Psoas muscle (tissue), 8 donors: ENCODE measurements around the gene SCAF11. TPM values are rescaled to one million over a fixed set of nuclear protein-coding genes. Genes with fewer than 3 reads are reported as not detected.
A peak's percentile ranks its signal among the peaks of the same experiment; 100 is the strongest.
"Not testable (repeated sequence)": the region's sequence is repeated elsewhere in the genome, so short reads cannot be mapped to it uniquely, and the experiment has no call there.

Experiments
- ATAC-seq, 4 donors: fragments of 200-7000 bp; cut with Tn5 transposase; one replicate each; pipeline ENCODE4 v1.9.1; 2020; ENCODE audit warnings: moderate library complexity in 3 of 4, mild to moderate bottlenecking in 2 of 4
- DNase-seq, 2 donors: peaks; one replicate each; pipeline ENCODE4 v3.0.0-alpha.2; 2020
- H3K27ac ChIP-seq: fragments of 200-600 bp; one replicate; pipeline ENCODE4 v1.8.0; 2022
- H3K27me3 ChIP-seq, 3 donors: fragments of 200-600 bp in 1 of 3; one replicate each; pipeline versions ENCODE4 v1.6.1 to v1.8.0; 2013 to 2022; ENCODE audit warnings: low read length in 2 of 3, mild to moderate bottlenecking in 2 of 3, moderate library complexity in 1 of 3; ENCODE audit not compliant: insufficient read depth in 3 of 3
- H3K36me3 ChIP-seq, 2 donors: fragments of 200-600 bp in 1 of 2; one replicate each; pipeline versions ENCODE4 v1.6.1 to v1.8.0; 2013 to 2022; ENCODE audit warnings: low read depth in 1 of 2, mild to moderate bottlenecking in 1 of 2, moderate library complexity in 1 of 2; ENCODE audit not compliant: insufficient read depth in 1 of 2
- H3K4me1 ChIP-seq: fragments of 200-600 bp; one replicate; pipeline ENCODE4 v1.8.0; 2022
- H3K4me3 ChIP-seq: fragments of 200-600 bp; one replicate; pipeline ENCODE4 v1.8.0; 2022; ENCODE audit warnings: mild to moderate bottlenecking
- H3K9me3 ChIP-seq: fragments of 200-600 bp; one replicate; pipeline ENCODE4 v1.8.0; 2022
- CTCF ChIP-seq: fragments of 200-600 bp; IDR thresholded peaks from one replicate; pipeline ENCODE4 v1.8.0; 2022; ENCODE audit warnings: antibody characterized with exemption
- WGBS, 3 donors: extraction: QIAGEN DNeasy Blood & Tissue Kit; methylation state at CpG; one replicate each; pipeline versions ENCODE4 v1.1.6 to v1.1.7; 2013; 5-methylcytosine and 5-hydroxymethylcytosine counted together
- intact Hi-C, 2 donors: fragments of 100-400 bp; cut with DNase I; formaldehyde crosslinking; loops; one replicate each; pipeline versions ENCODE4 v1.11.0 to v1.14.2; 2022
- long read RNA-seq, 2 donors: library from polyadenylated mRNA; unstranded; transcript quantifications; one replicate each; pipeline ENCODE4 v2.0.0, GENCODE V29; 2021
- polyA plus RNA-seq, 3 donors: library from polyadenylated mRNA; stranded (reverse); fragments of 200-250 nt; gene quantifications; one replicate each; pipeline ENCODE4 v1.2.3, GENCODE V29; 2013
- total RNA-seq, 4 donors: library from RNA; stranded (reverse); fragmentation: NEBNext Ultra II Directional in 2 of 4; extraction: Animal tissue kit (Norgen Biotek cat#: 25700) in 2 of 4; gene quantifications; one replicate each; pipeline versions ENCODE4 v1.2.1 to v1.2.4, GENCODE V29; 2021 to 2023
- donor health status: healthy with polysubstance abuse.
- donor health status: DM: no; HTN: no; CAD: no; lungs with moderate emphysema.
- donor health status: Bipolar disorder and iron deficiency.
- donor health status: healthy.
- donor health status: DM: yes; HTN: yes; CAD: no.
- donor health status: DM: no; HTN: no; CAD: no.
- donor health status: DM: no; HTN: no; CAD: no.
- donor health status: DM: yes; HTN: yes; CAD: no.

Gene SCAF11
- total RNA-seq (10 to 100 TPM; 63.5 to 90.0 (median 75.9) TPM), polyA plus RNA-seq (10 to 100 TPM; 28.5 to 45.1 (median 29.9) TPM)
- long read RNA-seq, donor 1, transcript SCAF11-203 (4 exons, 1,336 nt), result major isoform, 8 of 32 reads
- long read RNA-seq, donor 1, partial matches to known transcripts, result 16 of 32 reads
- long read RNA-seq, donor 1, other reads (novel, unspliced or antisense), result 5 of 32 reads
- long read RNA-seq, donor 2, full-length matches to known transcripts, result 29 of 84 reads
- long read RNA-seq, donor 2, partial matches to known transcripts, result 27 of 84 reads
- long read RNA-seq, donor 2, other reads (novel, unspliced or antisense), result 28 of 84 reads

- Histone ChIP-seq H3K4me3 (peak within 1 kb of the TSS; percentile 87), H3K36me3 (peaks cover 0 to 7% of the 10 kb centered on the region in 2 donors), H3K27me3 (no peaks in the 10 kb centered on the region), H3K27ac (peak within 1 kb of the TSS; percentile 99), H3K9me3 (no peaks in the 10 kb centered on the region), H3K4me1 (peaks cover 34% of the 10 kb centered on the region)
- intact Hi-C loops, result loop anchor here in 1 of 2 donors (5.0 kb wide), 2 partner anchors 263 to 382 kb away; partner anchors contain the start of genes ARID2 and SLC38A2
- DNase-seq (peak; percentile 100), ATAC-seq (peak; percentile 86 to 92 (median 90))
- TF ChIP-seq CTCF, result peak; percentile 91
- WGBS, 3 donors, result 0 to 1% (median 1%) methylated on average over 52 to 54 of the region's 54 CpGs
Measured at GRCh38 chr12:45990468-45991283, at the start of gene SCAF11. Gene SCAF11 (minus strand): TSS chr12:45990574. CDS start chr12:45964167, 26,407 bp downstream.

- H3K27ac ChIP-seq, H3K27me3 ChIP-seq, H3K9me3 ChIP-seq, H3K4me1 ChIP-seq, ATAC-seq, H3K4me3 ChIP-seq, DNase-seq, intact Hi-C loops, H3K36me3 ChIP-seq: not testable (repeated sequence)
- WGBS, 3 donors, result 25 to 37% (median 33%) methylated on average over 4 of the region's 4 CpGs
Measured at GRCh38 chr12:46037066-46037465, 46.7 kb upstream of the SCAF11 start.

GRCh38 chr12:46027172-46027571, 36.8 kb upstream of the SCAF11 start:
- Histone ChIP-seq H3K27me3 (peaks cover 0 to 3% (median 0%) of the 10 kb centered on the region in 3 donors), H3K4me1 (no peaks in the 10 kb centered on the region), H3K4me3 (no peak overlapping the region), H3K9me3 (peaks cover 29% of the 10 kb centered on the region), H3K27ac (no peak overlapping the region), H3K36me3 (no peaks in the 10 kb centered on the region)
- ATAC-seq, result no peak
- DNase-seq, result no peak
- TF ChIP-seq CTCF, result no peak
- intact Hi-C loops, result no loop called here

- no peak overlapping the region for H3K4me3 ChIP-seq
- no peaks in the 10 kb centered on the region for H3K36me3 ChIP-seq
- H3K9me3 ChIP-seq, result peaks cover 29% of the 10 kb centered on the region
- no peaks in the 10 kb centered on the region for H3K4me1 ChIP-seq
- peaks cover 0 to 3% (median 0%) of the 10 kb centered on the region in 3 donors for H3K27me3 ChIP-seq
- TF ChIP-seq CTCF, result no peak
- DNase-seq (no peak), ATAC-seq (no peak)
- intact Hi-C loops, result no loop called here
- no peak overlapping the region for H3K27ac ChIP-seq
- WGBS, 3 donors, result 78 to 87% (median 81%) methylated on average over 2 of the region's 2 CpGs
Measured at GRCh38 chr12:46024099-46024498, 33.7 kb upstream of the SCAF11 start.

- no peak overlapping the region for H3K4me3 ChIP-seq
- no peak for ATAC-seq
- TF ChIP-seq CTCF, result no peak
- no peak overlapping the region for H3K27ac ChIP-seq
- peaks cover 0 to 3% (median 0%) of the 10 kb centered on the region in 3 donors for H3K27me3 ChIP-seq
- H3K4me1 ChIP-seq, result no peaks in the 10 kb centered on the region
- no peaks in the 10 kb centered on the region for H3K36me3 ChIP-seq
- intact Hi-C loops, result no loop called here
- H3K9me3 ChIP-seq, result peaks cover 4% of the 10 kb centered on the region
- DNase-seq, result no peak
Measured at GRCh38 chr12:46020768-46021167, 30.4 kb upstream of the SCAF11 start.

- WGBS, 3 donors, result 74 to 82% (median 81%) methylated on average over 4 of the region's 4 CpGs
- H3K36me3 ChIP-seq, H3K4me3 ChIP-seq, ATAC-seq, H3K4me1 ChIP-seq, H3K9me3 ChIP-seq, intact Hi-C loops, H3K27me3 ChIP-seq, H3K27ac ChIP-seq, DNase-seq: not testable (repeated sequence)
Measured at GRCh38 chr12:46018712-46019111, 28.3 kb upstream of the SCAF11 start.

GRCh38 chr12:46017866-46018375, 27.5 kb upstream of the SCAF11 start:
- H3K4me1 ChIP-seq, H3K4me3 ChIP-seq, ATAC-seq, H3K36me3 ChIP-seq, H3K27ac ChIP-seq, H3K9me3 ChIP-seq, DNase-seq, intact Hi-C loops, H3K27me3 ChIP-seq: not testable (repeated sequence)
- 93 to 96% (median 94%) methylated on average over 31 to 33 of the region's 33 CpGs for WGBS, 3 donors
